HepG2 (cell line): ENCODE measurements around the gene ZFHX3. TPM values are rescaled to one million over a fixed set of nuclear protein-coding genes. Genes with fewer than 3 reads are reported as not detected.

ENCODE experiments used
- CREM ChIP-seq, 2 experiments: sonication (generic) in 1 of 2; formaldehyde crosslinking in 1 of 2; IDR thresholded peaks; 2 replicates each; pipeline versions ENCODE4 v1.4.0 to v1.6.1; 2016 to 2020; ENCODE audit warnings: antibody characterized with exemption in 1 of 2, mild to moderate bottlenecking in 1 of 2, missing genetic modification reagents in 1 of 2
- ELF1 ChIP-seq: sonication (generic); formaldehyde crosslinking; IDR thresholded peaks from 2 replicates; pipeline ENCODE4 v1.4.0; 2020; ENCODE audit warnings: missing genetic modification reagents
- FOSL2 ChIP-seq: sonication (generic); formaldehyde crosslinking; IDR thresholded peaks from 2 replicates; pipeline ENCODE4 v1.4.0; 2020; ENCODE audit warnings: missing genetic modification reagents
- FOXJ3 ChIP-seq: sonication (generic); formaldehyde crosslinking; IDR thresholded peaks from 2 replicates; pipeline ENCODE4 v1.4.0; 2020; ENCODE audit warnings: missing genetic modification reagents, mild to moderate bottlenecking, borderline replicate concordance
- JUN ChIP-seq: sonication (generic); formaldehyde crosslinking; IDR thresholded peaks from 2 replicates; pipeline ENCODE4 v1.4.0; 2020; ENCODE audit warnings: mild to moderate bottlenecking, missing genetic modification reagents
- KAT7 ChIP-seq: IDR thresholded peaks from 2 replicates; pipeline ENCODE4 v1.6.1; 2018; ENCODE audit warnings: borderline replicate concordance, missing compliant biosample characterization
- KDM4B ChIP-seq: sonication (generic); formaldehyde crosslinking; IDR thresholded peaks from 2 replicates; pipeline ENCODE4 v1.4.0; 2020; ENCODE audit warnings: missing genetic modification reagents
- MIER2 ChIP-seq: IDR thresholded peaks from 2 replicates; pipeline ENCODE4 v1.6.1; 2016; ENCODE audit warnings: missing biosample characterization, missing genetic modification reagents
- SMC3 ChIP-seq: IDR thresholded peaks from 2 replicates; pipeline ENCODE4 v1.6.1; 2011; ENCODE audit warnings: low read length, improper control_type of control experiment
- SRY ChIP-seq: sonication (generic); formaldehyde crosslinking; IDR thresholded peaks from 2 replicates; pipeline ENCODE4 v1.8.0; 2022; ENCODE audit warnings: mild to moderate bottlenecking, missing genetic modification reagents
- SUZ12 ChIP-seq: fragments of 150-350 bp; IDR thresholded peaks from 2 replicates; pipeline ENCODE4 v1.6.1; 2014; ENCODE audit warnings: low read depth, low read length
- ZFY ChIP-seq: sonication (generic); formaldehyde crosslinking; IDR thresholded peaks from 2 replicates; pipeline ENCODE4 v1.4.0; 2020; ENCODE audit warnings: missing genetic modification reagents
- ZNF460 ChIP-seq: sonication (generic); formaldehyde crosslinking; IDR thresholded peaks from 2 replicates; pipeline ENCODE4 v1.5.1; 2020; ENCODE audit warnings: missing genetic modification reagents, mild to moderate bottlenecking, borderline replicate concordance
- ZNF567 ChIP-seq: sonication (generic); formaldehyde crosslinking; IDR thresholded peaks from 2 replicates; pipeline ENCODE4 v1.8.1; 2023; ENCODE audit warnings: mild to moderate bottlenecking, missing genetic modification reagents, borderline replicate concordance
- ZNF614 ChIP-seq: IDR thresholded peaks from 2 replicates; pipeline ENCODE4 v1.6.1; 2018; ENCODE audit warnings: missing biosample characterization, missing genetic modification reagents, inconsistent platforms, borderline replicate concordance
- polyA plus RNA-seq, 8 experiments: library from polyadenylated mRNA; depleted of rRNA in 3 of 8; stranded (reverse) in 7 of 8; unstranded in 1 of 8; fragments of >200 nt; fragmentation: Illumina TruSeq in 4 of 8; extraction: Trizol in 4 of 8; gene quantifications; 2 replicates each; pipeline versions ENCODE4 v1.2.1 to v1.2.3, GENCODE V29; 2011 to 2016; ENCODE audit warnings: low read depth in 4 of 8, missing spikeins in 1 of 8, mixed read lengths in 1 of 8; ENCODE audit not compliant: insufficient read depth in 1 of 8
- total RNA-seq, 5 experiments: library from RNA; depleted of rRNA; stranded (reverse); fragments of >200 nt; fragmentation: Illumina TruSeq; extraction: Trizol; gene quantifications; 2 replicates each; pipeline ENCODE4 v1.2.3, GENCODE V29; 2016; ENCODE audit warnings: low read depth in 1 of 5
- TF ChIP-seq, protein P1 (sequence below), 2 experiments: sonication (generic) in 1 of 2; formaldehyde crosslinking in 1 of 2; IDR thresholded peaks; 2 replicates each; pipeline versions ENCODE4 v1.5.1 to v1.6.1; 2011 to 2020; ENCODE audit warnings: borderline replicate concordance in 1 of 2, low read depth in 1 of 2, low read length in 1 of 2, mild to moderate bottlenecking in 1 of 2, missing genetic modification reagents in 1 of 2, moderate library complexity in 1 of 2
- TF ChIP-seq, protein P2 (sequence below): sonication (generic); formaldehyde crosslinking; IDR thresholded peaks from 2 replicates; pipeline ENCODE4 v1.4.0; 2020; ENCODE audit warnings: missing genetic modification reagents
- TF ChIP-seq, protein P3 (sequence below): sonication (generic); formaldehyde crosslinking; IDR thresholded peaks from 2 replicates; pipeline ENCODE4 v1.4.0; 2020; ENCODE audit warnings: missing genetic modification reagents
- TF ChIP-seq, protein P4 (sequence below): sonication (generic); formaldehyde crosslinking; IDR thresholded peaks from 2 replicates; pipeline ENCODE4 v1.4.0; 2020; ENCODE audit warnings: mild to moderate bottlenecking, missing genetic modification reagents
- TF ChIP-seq, protein P5 (sequence below): sonication (generic); formaldehyde crosslinking; IDR thresholded peaks from 2 replicates; pipeline ENCODE4 v1.4.0; 2020; ENCODE audit warnings: missing genetic modification reagents

ZFHX3 gene
- total and polyA plus RNA-seq, 2 of the 13 experiments (the other 11 are each of a cell fraction or from before 2014, with no cell fraction given) = 5.0 to 6.0 TPM

DNA sequence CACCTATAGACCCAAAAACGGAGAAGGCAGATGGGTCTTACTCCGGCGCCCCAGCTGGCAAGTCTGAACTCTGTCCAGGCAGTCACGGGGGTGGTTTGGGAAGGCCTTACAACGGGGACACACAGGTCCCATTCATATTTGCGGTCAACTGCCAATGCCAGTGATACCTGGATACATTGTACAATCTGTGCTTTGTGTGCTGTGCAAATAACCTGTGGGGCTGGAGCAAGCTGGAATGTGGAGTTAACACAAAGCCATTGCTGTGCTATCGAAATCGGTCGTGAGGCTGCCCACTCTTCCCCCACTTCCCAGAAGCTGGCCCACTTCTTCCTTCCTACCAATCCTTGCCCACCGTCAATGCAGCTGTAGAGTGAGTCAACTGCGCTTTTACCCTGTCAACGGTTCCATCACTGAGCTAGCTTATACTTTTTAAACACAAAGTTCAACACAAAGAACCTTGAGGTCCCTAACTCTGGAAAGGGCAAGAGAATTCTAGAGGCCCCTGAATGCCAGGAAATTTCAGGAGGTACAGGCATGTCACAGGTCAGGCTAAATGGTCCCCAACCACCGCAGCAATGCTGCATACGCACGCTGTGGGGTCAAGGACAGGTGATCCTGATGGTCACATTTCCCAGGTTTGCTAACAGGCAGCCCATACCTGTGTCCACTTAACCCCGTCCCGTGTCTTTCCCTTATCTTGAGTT is 122.8 kb downstream of the ZFHX3 start (continued):
- TF ChIP-seq, protein P1, sequence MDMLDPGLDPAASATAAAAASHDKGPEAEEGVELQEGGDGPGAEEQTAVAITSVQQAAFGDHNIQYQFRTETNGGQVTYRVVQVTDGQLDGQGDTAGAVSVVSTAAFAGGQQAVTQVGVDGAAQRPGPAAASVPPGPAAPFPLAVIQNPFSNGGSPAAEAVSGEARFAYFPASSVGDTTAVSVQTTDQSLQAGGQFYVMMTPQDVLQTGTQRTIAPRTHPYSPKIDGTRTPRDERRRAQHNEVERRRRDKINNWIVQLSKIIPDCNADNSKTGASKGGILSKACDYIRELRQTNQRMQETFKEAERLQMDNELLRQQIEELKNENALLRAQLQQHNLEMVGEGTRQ (IDR thresholded peaks at IDR 0.05; ENCODE audit: low read depth, low read length) = no peak
- TF ChIP-seq, protein P1 (CRISPR knock-in tag; IDR thresholded peaks at IDR 0.05; ENCODE audit: borderline replicate concordance) = peak; percentile 46
- TF ChIP-seq, protein P2, sequence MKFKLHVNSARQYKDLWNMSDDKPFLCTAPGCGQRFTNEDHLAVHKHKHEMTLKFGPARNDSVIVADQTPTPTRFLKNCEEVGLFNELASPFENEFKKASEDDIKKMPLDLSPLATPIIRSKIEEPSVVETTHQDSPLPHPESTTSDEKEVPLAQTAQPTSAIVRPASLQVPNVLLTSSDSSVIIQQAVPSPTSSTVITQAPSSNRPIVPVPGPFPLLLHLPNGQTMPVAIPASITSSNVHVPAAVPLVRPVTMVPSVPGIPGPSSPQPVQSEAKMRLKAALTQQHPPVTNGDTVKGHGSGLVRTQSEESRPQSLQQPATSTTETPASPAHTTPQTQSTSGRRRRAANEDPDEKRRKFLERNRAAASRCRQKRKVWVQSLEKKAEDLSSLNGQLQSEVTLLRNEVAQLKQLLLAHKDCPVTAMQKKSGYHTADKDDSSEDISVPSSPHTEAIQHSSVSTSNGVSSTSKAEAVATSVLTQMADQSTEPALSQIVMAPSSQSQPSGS = peak; percentile 70
- TF ChIP-seq, protein P3, sequence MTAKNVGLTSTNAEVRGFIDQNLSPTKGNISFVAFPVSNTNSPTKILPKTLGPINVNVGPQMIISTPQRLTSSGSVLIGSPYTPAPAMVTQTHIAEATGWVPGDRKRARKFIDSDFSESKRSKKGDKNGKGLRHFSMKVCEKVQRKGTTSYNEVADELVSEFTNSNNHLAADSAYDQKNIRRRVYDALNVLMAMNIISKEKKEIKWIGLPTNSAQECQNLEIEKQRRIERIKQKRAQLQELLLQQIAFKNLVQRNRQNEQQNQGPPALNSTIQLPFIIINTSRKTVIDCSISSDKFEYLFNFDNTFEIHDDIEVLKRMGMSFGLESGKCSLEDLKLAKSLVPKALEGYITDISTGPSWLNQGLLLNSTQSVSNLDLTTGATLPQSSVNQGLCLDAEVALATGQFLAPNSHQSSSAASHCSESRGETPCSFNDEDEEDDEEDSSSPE = peak; percentile 36; the same call in 1 of the 2 replicates
- TF ChIP-seq MIER2 (peak; percentile 31; the same call in 1 of the 2 replicates), KDM4B (CRISPR knock-in tag) (peak; percentile 77; the same call in 1 of the 2 replicates), FOSL2 (CRISPR knock-in tag) (peak; percentile 95), ZNF460 (no peak; the same call in 1 of the 2 replicates), SUZ12 (no peak), ZFY (CRISPR knock-in tag) (peak; percentile 47), KAT7 (CRISPR knock-in tag) (peak; percentile 72; the same call in 1 of the 2 replicates), ELF1 (peak; percentile 52), SRY (CRISPR knock-in tag) (peak; percentile 21; the same call in 1 of the 2 replicates), CREM (IDR thresholded peaks at IDR 0.05) (peak; percentile 84), CREM (CRISPR knock-in tag; IDR thresholded peaks at IDR 0.05) (no peak), ZNF567 (CRISPR knock-in tag) (no peak), JUN (CRISPR knock-in tag) (no peak; the same call in 1 of the 2 replicates), FOXJ3 (CRISPR knock-in tag) (peak; percentile 81; the same call in 1 of the 2 replicates), SMC3 (peak; percentile 30), ZNF614 (peak; percentile 82; the same call in 1 of the 2 replicates)
- TF ChIP-seq, protein P4, sequence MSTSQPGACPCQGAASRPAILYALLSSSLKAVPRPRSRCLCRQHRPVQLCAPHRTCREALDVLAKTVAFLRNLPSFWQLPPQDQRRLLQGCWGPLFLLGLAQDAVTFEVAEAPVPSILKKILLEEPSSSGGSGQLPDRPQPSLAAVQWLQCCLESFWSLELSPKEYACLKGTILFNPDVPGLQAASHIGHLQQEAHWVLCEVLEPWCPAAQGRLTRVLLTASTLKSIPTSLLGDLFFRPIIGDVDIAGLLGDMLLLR = no peak
- TF ChIP-seq, protein P5, sequence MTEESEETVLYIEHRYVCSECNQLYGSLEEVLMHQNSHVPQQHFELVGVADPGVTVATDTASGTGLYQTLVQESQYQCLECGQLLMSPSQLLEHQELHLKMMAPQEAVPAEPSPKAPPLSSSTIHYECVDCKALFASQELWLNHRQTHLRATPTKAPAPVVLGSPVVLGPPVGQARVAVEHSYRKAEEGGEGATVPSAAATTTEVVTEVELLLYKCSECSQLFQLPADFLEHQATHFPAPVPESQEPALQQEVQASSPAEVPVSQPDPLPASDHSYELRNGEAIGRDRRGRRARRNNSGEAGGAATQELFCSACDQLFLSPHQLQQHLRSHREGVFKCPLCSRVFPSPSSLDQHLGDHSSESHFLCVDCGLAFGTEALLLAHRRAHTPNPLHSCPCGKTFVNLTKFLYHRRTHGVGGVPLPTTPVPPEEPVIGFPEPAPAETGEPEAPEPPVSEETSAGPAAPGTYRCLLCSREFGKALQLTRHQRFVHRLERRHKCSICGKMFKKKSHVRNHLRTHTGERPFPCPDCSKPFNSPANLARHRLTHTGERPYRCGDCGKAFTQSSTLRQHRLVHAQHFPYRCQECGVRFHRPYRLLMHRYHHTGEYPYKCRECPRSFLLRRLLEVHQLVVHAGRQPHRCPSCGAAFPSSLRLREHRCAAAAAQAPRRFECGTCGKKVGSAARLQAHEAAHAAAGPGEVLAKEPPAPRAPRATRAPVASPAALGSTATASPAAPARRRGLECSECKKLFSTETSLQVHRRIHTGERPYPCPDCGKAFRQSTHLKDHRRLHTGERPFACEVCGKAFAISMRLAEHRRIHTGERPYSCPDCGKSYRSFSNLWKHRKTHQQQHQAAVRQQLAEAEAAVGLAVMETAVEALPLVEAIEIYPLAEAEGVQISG (CRISPR knock-in tag) = peak; percentile 77
